HG02840 (cell line): ENCODE data around the gene FRG2C.
"Not testable (repeated sequence)": the region's sequence is repeated elsewhere in the genome, so short reads cannot be mapped to it uniquely, and the experiment has no call there.

Source experiments
- ATAC-seq: cut with Tn5 transposase; IDR thresholded peaks from one replicate; pipeline ENCODE4 v1.9.1; 2021; ENCODE audit warnings: mild to moderate bottlenecking, moderate library complexity, moderate number of reproducible peaks; ENCODE audit not compliant: unreplicated experiment, low FRiP score

The FRG2C gene

DNA sequence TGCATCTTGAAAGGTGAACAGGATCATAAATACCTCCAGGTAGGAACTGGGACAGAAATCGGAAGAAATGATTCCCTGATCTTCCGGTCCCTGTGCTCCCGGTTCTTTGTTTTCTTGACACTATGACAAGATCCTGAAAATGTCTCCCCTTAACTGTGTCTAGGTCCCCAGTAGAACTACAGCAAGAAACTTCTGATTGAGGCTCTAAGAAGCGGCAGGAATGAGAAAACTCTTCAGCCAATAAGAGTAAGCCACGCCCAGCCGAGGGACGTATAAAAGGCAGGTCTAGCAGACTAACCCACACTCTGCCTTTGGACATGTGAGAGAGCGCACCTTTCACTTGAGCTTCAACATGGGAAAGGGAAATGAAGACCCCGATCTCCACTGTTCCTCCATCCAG, at the start of gene FRG2C:
Gene FRG2C, plus strand, starts transcription at position 301 of the 400 bp plus-strand sequence. Its CDS starts 52 bp downstream, at position 353.
- not testable (repeated sequence) for ATAC-seq

DNA sequence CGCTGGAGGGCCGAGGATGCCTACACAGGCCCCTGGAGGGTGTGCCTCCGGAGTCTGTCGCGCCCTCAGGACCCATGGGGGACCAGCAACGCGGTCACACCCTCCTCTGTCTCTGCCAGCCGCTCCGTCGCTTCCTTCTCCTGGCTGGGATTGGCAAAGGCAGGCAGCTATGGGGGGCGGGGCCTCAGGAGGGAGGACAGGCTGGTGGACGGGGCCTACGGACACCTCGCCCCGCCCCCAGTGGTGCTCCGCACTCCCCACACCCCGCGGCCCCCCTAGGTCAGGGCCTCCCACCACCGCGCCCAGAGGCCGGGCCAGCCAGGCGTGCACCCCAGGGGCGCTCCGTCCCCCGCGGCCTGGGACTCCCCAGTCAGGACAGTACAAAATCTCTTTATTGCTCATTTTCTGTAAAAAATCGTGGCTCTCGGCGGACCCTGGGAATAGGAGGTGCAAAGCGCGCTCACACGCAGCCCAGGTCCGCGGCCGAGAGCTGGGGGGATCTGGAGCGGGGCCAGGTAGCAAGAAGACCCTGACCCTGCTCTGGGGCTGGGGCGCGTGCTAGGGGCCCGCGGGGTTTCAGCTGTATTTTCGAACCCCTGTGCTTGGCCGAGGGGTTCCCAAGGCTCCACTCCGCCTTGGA, 45.3 kb upstream of the FRG2C start:
- not testable (repeated sequence) for ATAC-seq

DNA sequence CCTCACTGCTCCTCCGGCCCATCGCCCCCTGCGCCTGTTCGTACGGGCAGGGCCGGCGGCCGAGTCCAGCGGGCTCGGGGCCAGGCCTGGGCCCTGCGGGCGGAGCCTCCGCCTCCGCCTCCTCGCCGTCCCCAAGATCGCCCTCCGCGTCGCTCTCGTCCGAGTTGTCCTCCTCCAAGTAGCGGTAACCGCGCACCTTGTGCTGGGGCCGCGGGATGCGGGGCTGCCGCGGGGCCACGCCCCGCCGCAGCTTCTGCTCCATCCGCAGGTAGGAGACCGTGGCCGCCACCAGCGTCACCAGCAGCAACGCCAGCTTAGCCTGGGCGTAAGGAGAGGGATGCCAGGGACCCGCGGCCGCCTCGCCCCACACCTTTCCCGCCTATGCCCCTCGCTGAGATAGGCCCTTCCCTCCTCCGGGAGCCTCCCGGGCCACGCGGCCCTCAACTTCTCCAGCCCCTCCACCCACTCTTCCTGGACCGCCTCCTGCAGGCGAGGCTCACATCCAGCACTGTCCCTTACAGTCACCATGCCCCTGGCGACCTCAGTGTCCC, 44.6 kb upstream of the FRG2C start:
- not testable (repeated sequence) for ATAC-seq

DNA sequence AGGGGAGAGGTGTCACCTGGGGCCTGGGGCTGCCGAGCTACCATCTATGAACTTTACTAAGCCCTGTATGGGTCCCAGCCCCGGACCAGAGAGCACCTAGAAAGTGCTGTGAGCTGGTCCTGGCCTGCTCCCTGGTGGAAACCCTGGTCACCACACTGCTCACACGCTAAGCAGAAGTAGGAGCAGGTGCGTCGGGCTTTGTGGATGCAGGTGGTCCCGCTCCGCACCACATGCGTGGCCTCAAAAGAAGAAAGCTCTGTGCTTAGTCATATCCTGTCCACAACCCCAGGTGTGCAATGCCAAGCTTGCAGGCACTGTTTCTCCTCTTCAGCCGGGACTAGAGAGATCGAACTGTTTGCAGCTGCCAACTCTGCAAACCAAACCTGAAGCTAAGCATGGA, 42.4 kb upstream of the FRG2C start:
- not testable (repeated sequence) for ATAC-seq

DNA sequence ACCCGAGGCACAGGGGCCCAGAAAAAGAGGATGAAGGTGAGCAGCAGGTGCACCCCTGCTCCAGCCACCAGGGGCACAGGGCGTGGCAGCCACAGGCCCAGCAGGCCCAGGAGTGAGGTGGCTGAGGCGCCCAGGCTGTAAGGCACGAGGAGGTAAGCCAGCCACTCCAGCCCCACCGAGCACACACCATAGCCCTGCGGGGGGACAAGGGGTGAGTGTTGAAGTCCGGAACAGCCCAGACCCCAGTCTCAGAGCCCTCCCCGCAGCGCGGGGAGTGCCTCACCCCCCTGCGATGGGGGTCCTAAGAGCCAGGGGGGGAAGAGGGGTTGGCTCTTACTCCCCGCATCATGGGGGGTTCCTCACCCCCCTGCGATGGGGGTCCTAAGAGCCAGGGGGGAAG, 40.5 kb upstream of the FRG2C start:
- ATAC-seq = not testable (repeated sequence)

DNA sequence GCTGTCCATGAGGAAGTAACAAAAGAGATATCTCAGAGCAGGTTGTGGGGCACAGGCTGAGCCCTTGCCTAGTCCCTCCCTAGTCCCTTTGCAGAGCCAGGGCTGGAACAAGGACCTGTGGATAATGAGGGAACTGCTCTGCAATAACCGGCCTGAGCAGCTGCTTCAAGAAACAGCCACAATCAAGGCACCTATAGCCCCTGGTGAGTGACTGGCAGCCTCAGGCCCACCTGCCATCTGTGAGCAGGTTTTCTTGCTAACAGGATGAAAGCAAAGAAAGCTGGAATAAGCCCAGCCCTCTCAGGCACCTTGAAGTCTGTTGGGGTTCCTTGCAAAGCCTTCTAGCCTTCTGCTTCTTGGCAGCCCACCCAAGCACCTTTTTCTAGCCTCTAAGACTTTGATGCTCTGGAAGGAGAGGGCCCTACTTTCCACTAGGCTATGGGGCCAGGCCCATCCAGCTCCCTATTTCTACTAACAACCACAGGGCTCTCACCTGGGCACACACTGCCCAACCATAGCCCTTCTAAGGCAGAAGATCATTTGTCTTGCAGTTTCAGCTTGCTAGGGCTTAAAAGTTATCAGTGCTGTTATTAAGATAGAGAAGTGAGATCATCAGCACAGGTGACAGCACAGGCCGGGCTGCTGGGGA, 33.1 kb upstream of the FRG2C start:
- not testable (repeated sequence) for ATAC-seq

DNA sequence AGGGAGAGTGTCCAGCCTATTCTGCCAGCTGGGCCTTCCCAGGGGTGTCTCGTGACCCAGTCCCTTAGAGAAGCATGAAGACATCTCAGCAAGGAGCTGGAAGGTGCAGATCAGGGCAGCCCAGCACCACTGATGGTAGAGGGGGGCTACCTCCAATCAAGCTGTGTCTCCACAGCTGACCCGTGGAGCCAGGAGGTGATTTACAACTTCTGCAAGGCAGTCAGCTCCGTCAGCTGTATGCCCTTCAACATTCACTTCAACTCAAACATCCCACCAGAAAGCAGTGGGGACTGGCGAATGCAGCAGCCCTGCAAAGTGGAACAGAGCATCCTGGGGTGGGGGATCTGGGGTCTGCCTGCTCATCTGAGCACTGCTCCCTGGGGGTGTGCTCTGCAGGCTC, 32.6 kb upstream of the FRG2C start:
- ATAC-seq = no peak

DNA sequence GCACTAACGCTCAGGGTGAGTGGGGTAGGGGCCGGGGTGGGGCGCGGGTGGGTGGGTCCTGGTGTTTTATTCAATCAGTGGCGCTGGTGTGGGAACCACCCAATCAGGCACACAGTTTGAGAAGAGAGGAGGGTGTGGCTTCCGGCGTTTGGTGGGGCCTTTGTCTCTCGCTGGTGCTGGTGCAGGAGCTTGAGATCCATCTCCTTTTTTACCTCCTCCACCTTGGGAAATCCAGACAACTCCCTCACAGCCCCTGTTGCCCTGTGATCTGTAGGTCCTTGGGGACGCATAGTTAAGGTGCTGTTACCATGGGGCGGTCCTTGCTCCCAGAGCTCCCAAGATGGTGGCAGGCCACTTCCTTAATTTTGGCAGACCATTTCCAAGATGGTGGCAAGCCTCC, 25.2 kb upstream of the FRG2C start:
- not testable (repeated sequence) for ATAC-seq

DNA sequence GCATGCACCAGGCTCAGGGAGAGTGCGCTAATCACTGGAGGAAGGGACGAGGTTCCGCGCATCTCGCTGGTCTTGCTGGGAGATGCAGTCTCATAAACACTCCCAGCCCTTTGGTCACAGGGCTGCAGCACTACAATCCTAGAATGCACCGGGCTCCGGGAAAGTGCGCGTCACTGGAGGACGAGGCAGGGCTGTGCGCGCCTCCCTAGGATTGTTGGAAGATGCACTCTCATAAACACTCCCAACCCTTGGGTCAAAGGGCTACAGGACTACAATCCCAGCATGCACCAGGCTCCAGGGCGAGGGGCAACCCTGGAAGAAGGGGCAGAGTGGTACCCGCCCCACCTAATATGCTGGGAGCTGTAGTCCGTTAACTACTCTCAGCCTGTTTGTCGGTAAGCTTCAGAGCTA, 23.0 kb upstream of the FRG2C start:
- ATAC-seq = not testable (repeated sequence)

DNA sequence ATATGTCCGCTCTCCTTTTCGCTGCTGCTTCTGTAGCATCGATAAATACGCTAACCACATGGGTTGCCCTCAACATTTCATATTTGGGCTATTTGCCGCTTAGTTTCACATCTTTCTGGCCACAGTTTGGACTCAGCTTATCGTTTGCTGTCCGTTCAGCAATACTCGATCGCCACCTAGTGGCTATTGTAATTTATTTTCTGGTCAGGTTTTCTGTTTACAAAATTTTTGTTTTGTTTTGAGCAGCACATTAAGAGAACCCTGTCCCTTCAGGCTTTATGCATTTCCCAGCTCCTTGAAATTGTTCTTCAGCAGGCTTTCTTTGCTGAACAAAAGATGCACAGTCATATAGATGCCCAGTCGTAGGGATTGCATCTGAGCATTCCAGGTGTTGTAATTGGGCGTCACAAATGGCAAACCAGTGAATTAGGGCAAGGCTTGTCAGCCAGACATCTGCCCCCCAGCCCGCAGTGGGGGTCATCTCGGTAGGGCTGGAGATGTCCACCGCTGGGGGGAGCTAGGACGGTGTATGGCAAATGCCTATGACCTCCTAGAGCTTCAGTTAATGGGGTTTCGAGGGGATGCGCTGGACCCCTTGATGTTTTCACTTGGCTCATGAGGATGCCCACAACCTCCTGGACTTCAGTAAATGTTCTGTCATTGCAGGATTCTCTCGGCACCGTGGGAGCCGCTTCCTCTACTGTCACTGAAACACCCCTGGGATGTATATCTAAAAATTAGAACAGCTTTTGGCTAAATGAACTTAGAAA, 20.9 kb upstream of the FRG2C start:
- ATAC-seq = not testable (repeated sequence)

DNA sequence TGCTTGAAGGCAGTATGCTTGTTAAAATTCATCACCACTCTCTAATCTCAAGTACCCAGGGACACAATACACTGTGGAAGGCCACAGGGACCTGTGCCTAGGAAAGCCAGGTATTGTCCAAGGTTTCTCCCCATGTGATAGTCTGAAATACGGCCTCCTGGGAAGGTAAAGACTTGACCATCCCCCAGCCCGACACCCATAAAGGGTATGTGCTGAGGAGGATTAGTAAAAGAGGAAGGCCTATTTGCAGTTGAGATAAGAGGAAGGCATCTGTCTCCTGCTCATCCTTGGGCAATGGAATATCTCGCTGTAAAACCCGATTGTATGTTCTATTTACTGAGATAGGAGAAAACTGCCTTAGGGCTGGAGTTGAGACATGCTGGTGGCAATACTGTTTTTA, 18.6 kb upstream of the FRG2C start:
- not testable (repeated sequence) for ATAC-seq

DNA sequence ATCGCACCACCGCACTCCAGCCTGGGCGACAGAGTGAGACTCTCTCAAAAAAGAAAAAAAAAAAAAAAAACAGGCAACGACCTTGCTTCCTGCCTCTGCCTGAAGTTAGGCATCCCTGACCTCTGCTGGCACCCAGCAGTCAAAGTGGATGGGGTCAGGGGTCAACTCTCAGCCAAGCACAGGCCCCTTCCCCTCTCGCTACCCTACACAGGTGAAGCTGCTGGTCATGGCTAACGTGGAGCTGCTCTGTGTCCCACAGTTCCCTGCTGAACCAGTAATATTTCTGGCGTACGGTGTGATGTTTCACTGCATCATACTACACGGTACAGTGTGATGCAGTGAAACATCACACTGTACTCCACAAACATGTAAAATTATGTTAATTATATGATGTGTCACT, 13.9 kb upstream of the FRG2C start:
- no peak for ATAC-seq

DNA sequence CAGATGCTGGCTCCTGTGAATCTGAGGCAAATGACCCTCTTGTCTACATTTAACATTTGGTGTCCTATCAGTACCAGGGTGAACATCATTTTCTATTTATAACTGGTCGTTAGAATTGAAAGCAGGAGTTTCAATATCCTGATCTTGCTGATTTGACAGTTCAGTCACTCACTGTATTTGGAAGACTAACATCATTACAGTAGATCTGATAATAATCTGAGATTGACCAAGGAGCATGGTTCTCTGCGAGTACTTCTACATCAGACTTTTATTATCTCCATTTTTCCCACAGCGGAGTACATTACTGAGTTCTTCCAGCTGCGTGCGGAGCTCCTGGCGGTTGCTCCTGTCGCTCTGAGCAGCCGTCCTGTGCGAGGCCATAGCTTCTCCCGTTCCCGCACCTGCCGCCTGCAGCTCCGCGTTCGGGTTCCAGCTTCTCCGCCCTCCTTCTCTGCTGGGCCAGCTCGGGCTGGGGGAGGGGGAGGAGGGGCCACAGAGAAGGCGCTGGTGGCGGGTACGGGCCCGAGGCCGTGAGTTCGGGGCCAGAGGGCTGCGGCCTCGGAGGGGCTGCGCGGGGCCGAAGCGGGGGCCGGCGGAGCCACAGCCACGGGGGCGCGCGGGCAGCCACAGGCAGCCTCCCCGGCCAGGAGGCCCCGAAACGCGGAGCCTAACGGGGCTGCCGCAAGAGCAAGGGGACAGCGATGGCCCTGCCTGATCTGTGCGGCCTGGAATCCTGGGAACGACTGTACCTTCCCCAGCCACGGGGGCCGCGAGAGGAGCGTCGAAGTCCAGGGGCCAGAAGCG, 8.8 kb upstream of the FRG2C start:
- ATAC-seq = not testable (repeated sequence)

DNA sequence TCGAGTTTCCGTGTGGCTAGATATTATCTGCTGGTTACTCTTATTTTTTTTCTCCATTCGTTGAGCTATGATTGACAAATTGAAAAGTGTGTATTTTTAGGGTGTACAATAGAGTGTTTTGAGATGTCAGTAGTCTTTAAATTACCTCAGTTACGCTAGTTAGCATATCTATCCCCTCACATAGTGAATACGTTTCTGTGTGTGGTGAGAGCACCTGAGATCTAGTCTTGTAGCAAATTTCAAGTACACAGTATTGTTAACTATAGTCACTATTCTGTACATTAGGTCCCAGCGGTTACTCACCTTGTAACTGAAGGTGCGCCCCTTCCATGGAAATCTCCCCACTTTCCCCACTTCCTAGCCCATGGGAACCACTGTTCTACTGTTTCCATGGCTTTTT, 8.2 kb upstream of the FRG2C start:
- not testable (repeated sequence) for ATAC-seq

DNA sequence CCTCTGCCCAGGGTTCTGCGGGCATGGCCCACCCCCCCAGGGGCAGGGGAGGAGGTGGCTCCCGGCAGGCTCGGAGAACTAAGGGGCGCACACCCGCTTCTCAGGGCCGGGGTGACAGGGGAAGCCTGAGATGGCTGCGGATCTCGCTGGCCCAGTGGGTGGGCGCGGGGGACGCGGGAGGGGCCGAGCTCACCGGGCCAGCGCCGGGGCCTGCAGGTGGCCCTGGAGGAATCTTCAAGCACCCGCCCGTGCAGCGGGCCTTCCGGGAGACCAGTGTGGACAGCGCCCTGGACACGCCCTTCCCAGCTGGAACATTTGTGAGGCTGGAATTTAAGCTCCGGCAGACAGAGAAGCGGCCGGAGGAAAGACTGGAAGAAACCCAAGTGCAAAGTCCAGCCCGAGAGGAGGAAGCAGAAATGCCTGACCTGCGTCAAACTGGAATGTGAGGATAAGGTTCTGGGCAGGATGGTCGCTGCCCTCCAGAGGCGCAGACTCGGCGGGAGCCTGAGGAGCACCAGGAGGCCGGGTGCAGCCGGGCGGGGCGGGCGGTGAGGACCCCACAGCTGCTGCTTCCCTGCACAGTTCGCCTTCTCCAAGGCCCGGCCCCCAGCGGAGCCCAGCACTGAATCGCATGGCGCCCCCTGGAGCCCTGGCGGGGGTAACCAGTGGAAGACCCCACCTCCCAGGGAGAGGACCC, 5.6 kb upstream of the FRG2C start:
- ATAC-seq = not testable (repeated sequence)

DNA sequence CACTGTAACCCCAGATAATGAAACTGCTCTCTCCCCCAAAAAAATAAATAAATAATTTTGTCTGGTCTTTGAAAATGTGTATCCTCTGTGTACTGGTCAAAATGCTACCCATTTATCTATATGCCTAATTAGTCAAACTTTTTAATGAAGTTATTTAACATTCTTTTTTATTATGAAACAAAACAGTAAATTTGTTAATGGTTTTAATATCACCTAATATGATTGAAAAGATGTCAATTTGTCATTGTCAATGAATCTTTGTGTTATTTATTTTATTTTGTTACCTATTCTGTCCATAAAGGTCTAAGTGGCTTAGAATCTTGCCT, 5.1 kb upstream of the FRG2C start:
- ATAC-seq = not testable (repeated sequence)

DNA sequence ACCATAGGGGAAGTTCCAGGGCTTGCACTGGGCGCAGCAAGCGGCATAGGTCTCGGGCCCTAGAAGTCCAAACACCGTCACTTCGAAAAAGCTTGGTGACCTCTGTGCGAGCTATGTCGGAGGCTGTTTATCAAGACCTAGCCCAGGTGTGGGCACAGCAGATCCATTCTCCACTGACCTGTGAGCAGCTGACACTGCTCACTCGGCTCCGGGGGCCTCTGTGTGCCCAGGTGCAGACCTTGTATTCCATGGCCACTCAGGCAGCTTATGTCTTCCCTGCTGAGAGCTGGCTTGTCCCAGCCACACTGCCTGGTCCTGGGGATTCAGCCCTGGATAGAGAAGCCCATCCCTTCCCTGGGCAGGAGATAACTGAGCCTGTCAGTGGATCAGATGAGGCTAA, 1.5 kb downstream of the FRG2C start:
- not testable (repeated sequence) for ATAC-seq

DNA sequence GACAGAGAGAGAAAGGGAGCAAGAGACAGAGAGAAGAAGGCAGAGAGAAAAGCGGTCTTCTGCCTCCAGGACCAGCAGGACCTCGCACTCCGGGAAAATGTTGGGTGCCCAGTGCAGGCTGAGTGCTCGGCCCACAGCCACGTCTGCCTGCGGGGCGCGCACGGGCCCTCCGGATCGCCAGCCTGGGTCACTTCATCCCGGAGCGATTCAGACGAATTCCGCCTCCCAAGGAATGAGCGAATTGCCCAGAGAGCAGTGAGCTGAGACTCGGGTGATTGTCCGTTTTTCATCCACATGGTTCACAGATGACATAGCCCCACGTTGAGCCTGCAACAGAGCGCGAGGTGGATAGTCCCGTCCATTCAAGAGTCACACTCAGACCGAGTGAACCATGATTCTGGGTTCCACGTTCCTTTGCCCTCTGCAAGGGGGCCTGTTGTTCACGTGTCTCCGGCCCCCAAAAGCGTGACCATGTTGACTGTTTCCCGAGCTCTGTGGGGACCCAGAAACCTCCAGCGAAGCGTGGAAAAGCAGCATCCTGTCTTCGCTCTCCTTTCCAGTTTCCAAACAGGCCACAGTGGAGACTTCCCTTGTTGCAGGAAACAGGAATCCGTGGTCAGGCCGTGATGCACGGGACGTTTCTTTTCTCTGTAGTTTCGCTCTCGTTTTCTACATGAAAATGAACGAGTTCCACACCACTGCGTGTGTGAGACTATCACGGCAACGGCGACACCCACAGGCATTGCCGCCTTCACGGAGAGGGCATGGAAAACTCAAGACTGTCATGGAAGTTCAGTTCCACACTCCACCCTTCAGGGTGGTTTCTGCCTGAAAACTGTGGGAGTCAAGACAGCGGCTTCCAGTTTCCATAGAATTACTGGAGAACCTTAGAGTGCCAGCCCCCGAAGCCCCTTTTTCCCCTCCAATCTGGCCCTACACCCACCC, 3.9 kb downstream of the FRG2C start:
- ATAC-seq = not testable (repeated sequence)
